HepG2 (cell line): ENCODE results near the gene ZNF493. TPM values are rescaled to one million over a fixed set of nuclear protein-coding genes. Genes with fewer than 3 reads are reported as not detected.

Source experiments
- AFF4 ChIP-seq: sonication (generic); formaldehyde crosslinking; IDR thresholded peaks from 2 replicates; pipeline ENCODE4 v1.4.0; 2020; ENCODE audit warnings: missing genetic modification reagents
- CERS6 ChIP-seq: sonication (generic); formaldehyde crosslinking; IDR thresholded peaks from 2 replicates; pipeline ENCODE4 v1.5.0; 2020; ENCODE audit warnings: missing genetic modification reagents
- ESRRA ChIP-seq: sonication (generic); formaldehyde crosslinking; IDR thresholded peaks from 2 replicates; pipeline ENCODE4 v1.5.1; 2020; ENCODE audit warnings: mild to moderate bottlenecking, low read depth, missing genetic modification reagents
- IKZF1 ChIP-seq: fragments of 450-650 bp; IDR thresholded peaks from 2 replicates; pipeline ENCODE4 v1.7.1; 2016
- MEF2D ChIP-seq: sonication (generic); formaldehyde crosslinking; IDR thresholded peaks from 2 replicates; pipeline ENCODE4 v1.5.1; 2020; ENCODE audit warnings: mild to moderate bottlenecking, missing genetic modification reagents
- MIXL1 ChIP-seq: IDR thresholded peaks from 2 replicates; pipeline ENCODE4 v1.6.1; 2016
- MTA1 ChIP-seq: sonication (generic); formaldehyde crosslinking; IDR thresholded peaks from 2 replicates; pipeline ENCODE4 v1.4.0; 2020; ENCODE audit warnings: missing genetic modification reagents, mild to moderate bottlenecking, borderline replicate concordance
- MXD3 ChIP-seq: IDR thresholded peaks from 2 replicates; pipeline ENCODE4 v1.6.1; 2016; ENCODE audit warnings: mild to moderate bottlenecking, missing biosample characterization, missing genetic modification reagents
- MZF1 ChIP-seq: sonication (generic); formaldehyde crosslinking; IDR thresholded peaks from 2 replicates; pipeline ENCODE4 v1.8.1; 2023; ENCODE audit warnings: mild to moderate bottlenecking, missing genetic modification reagents, borderline replicate concordance
- PITX1 ChIP-seq: sonication (generic); formaldehyde crosslinking; IDR thresholded peaks from 2 replicates; pipeline ENCODE4 v1.5.1; 2020; ENCODE audit warnings: mild to moderate bottlenecking, missing genetic modification reagents
- POLR2A ChIP-seq, 2 experiments: IDR thresholded peaks; 2 replicates each; pipeline ENCODE4 v1.6.1; 2011; ENCODE audit warnings: low read depth in 2 of 2, low read length in 2 of 2, mild to moderate bottlenecking in 1 of 2, moderate library complexity in 1 of 2; ENCODE audit not compliant: insufficient read depth in 1 of 2
- ZBED4 ChIP-seq: sonication (generic); formaldehyde crosslinking; IDR thresholded peaks from 2 replicates; pipeline ENCODE4 v1.4.0; 2020; ENCODE audit warnings: missing genetic modification reagents, borderline replicate concordance
- ZNF607 ChIP-seq: sonication (generic); formaldehyde crosslinking; IDR thresholded peaks from 2 replicates; pipeline ENCODE4 v1.5.1; 2020; ENCODE audit warnings: missing genetic modification reagents, mild to moderate bottlenecking, borderline replicate concordance
- ZNF781 ChIP-seq: sonication (generic); formaldehyde crosslinking; IDR thresholded peaks from 2 replicates; pipeline ENCODE4 v1.5.1; 2020; ENCODE audit warnings: borderline replicate concordance, mild to moderate bottlenecking, missing genetic modification reagents; ENCODE audit errors: not compliant biosample characterization
- ZNF891 ChIP-seq: sonication (generic); formaldehyde crosslinking; IDR thresholded peaks from 2 replicates; pipeline ENCODE4 v1.5.0; 2020; ENCODE audit warnings: mild to moderate bottlenecking, missing genetic modification reagents
- polyA plus RNA-seq, 8 experiments: library from polyadenylated mRNA; depleted of rRNA in 3 of 8; stranded (reverse) in 7 of 8; unstranded in 1 of 8; fragments of >200 nt; fragmentation: Illumina TruSeq in 4 of 8; extraction: Trizol in 4 of 8; gene quantifications; 2 replicates each; pipeline versions ENCODE4 v1.2.1 to v1.2.3, GENCODE V29; 2011 to 2016; ENCODE audit warnings: low read depth in 4 of 8, missing spikeins in 1 of 8, mixed read lengths in 1 of 8; ENCODE audit not compliant: insufficient read depth in 1 of 8
- total RNA-seq, 5 experiments: library from RNA; depleted of rRNA; stranded (reverse); fragments of >200 nt; fragmentation: Illumina TruSeq; extraction: Trizol; gene quantifications; 2 replicates each; pipeline ENCODE4 v1.2.3, GENCODE V29; 2016; ENCODE audit warnings: low read depth in 1 of 5
- TF ChIP-seq, protein P1 (sequence below): sonication (generic); formaldehyde crosslinking; IDR thresholded peaks from 2 replicates; pipeline ENCODE4 v1.4.0; 2020; ENCODE audit warnings: mild to moderate bottlenecking, missing genetic modification reagents
- TF ChIP-seq, protein P2 (sequence below): sonication (generic); formaldehyde crosslinking; IDR thresholded peaks from 2 replicates; pipeline ENCODE4 v1.5.1; 2020; ENCODE audit warnings: missing genetic modification reagents, mild to moderate bottlenecking, borderline replicate concordance

ZNF493 gene
- total and polyA plus RNA-seq, 2 of the 13 experiments (the other 11 are each of a cell fraction or from before 2014, with no cell fraction given), result 6.8 to 9.0 TPM

DNA sequence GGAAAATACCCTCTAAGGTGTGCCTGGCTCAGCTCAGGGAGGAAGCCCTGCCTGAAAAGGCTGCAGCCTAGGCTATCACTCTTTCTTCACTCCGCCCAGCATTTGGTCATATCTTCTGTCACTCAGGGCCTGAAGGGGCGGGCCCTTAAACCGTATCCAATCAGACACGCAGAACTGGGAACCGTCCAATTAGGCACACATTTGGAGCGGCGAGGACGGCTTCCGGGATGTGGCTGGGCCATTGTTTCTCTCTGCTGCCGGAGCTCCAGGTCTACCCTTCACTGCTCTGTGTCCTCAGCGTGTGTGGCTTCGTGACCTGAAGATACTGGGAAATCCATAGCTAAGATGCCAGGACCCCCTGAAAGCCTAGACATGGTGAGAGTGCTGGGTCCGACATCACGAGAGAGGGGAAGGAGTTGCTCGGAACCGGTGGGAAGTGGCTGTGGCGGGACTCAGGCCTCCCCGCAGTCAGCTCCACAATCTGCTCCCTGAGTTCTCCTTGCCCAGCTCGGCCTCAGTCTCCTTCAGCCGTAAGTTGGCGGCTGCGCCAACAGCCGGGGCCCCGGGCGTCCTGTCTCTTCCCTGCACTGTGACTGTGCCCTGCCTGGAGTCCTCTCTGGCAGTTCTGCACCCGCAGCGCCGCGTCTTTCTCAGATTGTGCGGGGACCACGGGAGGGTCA lies at the start of gene ZNF493 (continued):
- TF ChIP-seq, protein P1, sequence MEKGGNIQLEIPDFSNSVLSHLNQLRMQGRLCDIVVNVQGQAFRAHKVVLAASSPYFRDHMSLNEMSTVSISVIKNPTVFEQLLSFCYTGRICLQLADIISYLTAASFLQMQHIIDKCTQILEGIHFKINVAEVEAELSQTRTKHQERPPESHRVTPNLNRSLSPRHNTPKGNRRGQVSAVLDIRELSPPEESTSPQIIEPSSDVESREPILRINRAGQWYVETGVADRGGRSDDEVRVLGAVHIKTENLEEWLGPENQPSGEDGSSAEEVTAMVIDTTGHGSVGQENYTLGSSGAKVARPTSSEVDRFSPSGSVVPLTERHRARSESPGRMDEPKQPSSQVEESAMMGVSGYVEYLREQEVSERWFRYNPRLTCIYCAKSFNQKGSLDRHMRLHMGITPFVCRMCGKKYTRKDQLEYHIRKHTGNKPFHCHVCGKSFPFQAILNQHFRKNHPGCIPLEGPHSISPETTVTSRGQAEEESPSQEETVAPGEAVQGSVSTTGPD (CRISPR knock-in tag), result no peak
- no peak for TF ChIP-seq MZF1 (CRISPR knock-in tag)
- no peak for TF ChIP-seq MTA1
- TF ChIP-seq ZBED4, result no peak
- TF ChIP-seq PITX1 (CRISPR knock-in tag), result no peak
- peak; percentile 63 for TF ChIP-seq MIXL1
- no peak for TF ChIP-seq ZNF781 (CRISPR knock-in tag)
- TF ChIP-seq CERS6 (CRISPR knock-in tag), result no peak
- peak; percentile 81 to 87 for TF ChIP-seq POLR2A (IDR thresholded peaks at IDR 0.05; ENCODE audit: insufficient read depth in 1 of 2, low read depth in 2 of 2, low read length in 2 of 2)
- TF ChIP-seq ZNF607 (CRISPR knock-in tag), result no peak
- TF ChIP-seq AFF4 (CRISPR knock-in tag), result no peak
- TF ChIP-seq ESRRA, result 0 out of 2 replicates have a peak, but pooled peaks have one; percentile 34
- no peak for TF ChIP-seq IKZF1
- peak; percentile 43; the same call in 1 of the 2 replicates for TF ChIP-seq ZNF891 (CRISPR knock-in tag)
- TF ChIP-seq, protein P2, sequence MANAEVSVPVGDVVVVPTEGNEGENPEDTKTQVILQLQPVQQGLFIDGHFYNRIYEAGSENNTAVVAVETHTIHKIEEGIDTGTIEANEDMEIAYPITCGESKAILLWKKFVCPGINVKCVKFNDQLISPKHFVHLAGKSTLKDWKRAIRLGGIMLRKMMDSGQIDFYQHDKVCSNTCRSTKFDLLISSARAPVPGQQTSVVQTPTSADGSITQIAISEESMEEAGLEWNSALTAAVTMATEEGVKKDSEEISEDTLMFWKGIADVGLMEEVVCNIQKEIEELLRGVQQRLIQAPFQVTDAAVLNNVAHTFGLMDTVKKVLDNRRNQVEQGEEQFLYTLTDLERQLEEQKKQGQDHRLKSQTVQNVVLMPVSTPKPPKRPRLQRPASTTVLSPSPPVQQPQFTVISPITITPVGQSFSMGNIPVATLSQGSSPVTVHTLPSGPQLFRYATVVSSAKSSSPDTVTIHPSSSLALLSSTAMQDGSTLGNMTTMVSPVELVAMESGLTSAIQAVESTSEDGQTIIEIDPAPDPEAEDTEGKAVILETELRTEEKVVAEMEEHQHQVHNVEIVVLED (CRISPR knock-in tag), result no peak; the same call in 1 of the 2 replicates
- TF ChIP-seq MEF2D, result 0 out of 2 replicates have a peak, but pooled peaks have one; percentile 46
- peak; percentile 54; the same call in 1 of the 2 replicates for TF ChIP-seq MXD3 (CRISPR knock-in tag)
